Breast epithelium (tissue), 3 donors: ENCODE results near the gene BTK.
"Not testable (repeated sequence)": the region's sequence is repeated elsewhere in the genome, so short reads cannot be mapped to it uniquely, and the experiment has no call there.

Experiments used
- POLR2A ChIP-seq: fragments of 450-650 bp; IDR thresholded peaks from one replicate; pipeline ENCODE4 v1.6.1; 2016; ENCODE audit warnings: antibody characterized with exemption, mild to moderate bottlenecking, moderate library complexity
- POLR2AphosphoS5 ChIP-seq, 3 donors: sonication (generic); formaldehyde crosslinking; IDR thresholded peaks; one replicate each; pipeline ENCODE4 v1.6.1; 2017; ENCODE audit warnings: antibody characterized with exemption in 3 of 3
- TF ChIP-seq, protein P1 (sequence below), 3 donors: fragments of 450-650 bp; IDR thresholded peaks; one replicate each; pipeline ENCODE4 v1.5.1; 2016 to 2017; ENCODE audit warnings: antibody characterized with exemption in 3 of 3, mild to moderate bottlenecking in 3 of 3, moderate library complexity in 3 of 3

DNA sequence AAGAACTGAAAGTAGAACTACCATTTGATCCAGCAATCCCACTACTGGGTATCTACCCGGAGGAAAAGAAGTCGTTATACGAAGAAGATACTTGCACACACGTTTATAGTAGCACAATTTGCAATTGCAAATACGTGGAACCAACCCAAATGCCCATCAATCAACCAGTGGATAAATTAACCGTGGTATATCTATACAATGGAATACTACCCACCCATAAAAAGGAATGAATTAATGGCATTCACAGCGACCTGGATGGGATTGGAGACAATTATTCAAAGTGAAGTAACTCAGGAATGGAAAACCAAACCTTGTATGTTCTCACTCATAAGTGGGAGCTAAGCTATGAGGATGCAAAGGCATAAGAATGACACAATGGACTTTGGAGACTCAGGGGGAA, 51.7 kb downstream of the BTK start:
- TF ChIP-seq, protein P1, sequence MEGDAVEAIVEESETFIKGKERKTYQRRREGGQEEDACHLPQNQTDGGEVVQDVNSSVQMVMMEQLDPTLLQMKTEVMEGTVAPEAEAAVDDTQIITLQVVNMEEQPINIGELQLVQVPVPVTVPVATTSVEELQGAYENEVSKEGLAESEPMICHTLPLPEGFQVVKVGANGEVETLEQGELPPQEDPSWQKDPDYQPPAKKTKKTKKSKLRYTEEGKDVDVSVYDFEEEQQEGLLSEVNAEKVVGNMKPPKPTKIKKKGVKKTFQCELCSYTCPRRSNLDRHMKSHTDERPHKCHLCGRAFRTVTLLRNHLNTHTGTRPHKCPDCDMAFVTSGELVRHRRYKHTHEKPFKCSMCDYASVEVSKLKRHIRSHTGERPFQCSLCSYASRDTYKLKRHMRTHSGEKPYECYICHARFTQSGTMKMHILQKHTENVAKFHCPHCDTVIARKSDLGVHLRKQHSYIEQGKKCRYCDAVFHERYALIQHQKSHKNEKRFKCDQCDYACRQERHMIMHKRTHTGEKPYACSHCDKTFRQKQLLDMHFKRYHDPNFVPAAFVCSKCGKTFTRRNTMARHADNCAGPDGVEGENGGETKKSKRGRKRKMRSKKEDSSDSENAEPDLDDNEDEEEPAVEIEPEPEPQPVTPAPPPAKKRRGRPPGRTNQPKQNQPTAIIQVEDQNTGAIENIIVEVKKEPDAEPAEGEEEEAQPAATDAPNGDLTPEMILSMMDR (IDR thresholded peaks at IDR 0.05): not testable (repeated sequence)
- TF ChIP-seq POLR2AphosphoS5 (IDR thresholded peaks at IDR 0.05); POLR2A: not testable (repeated sequence)
